H9 (cell line): Measurements from ENCODE around the gene RAD51C. TPM values are rescaled to one million over a fixed set of nuclear protein-coding genes. Genes with fewer than 3 reads are reported as not detected.
A peak's percentile ranks its signal among the peaks of the same experiment; 100 is the strongest.

Experiments used
- DNase-seq: peaks from one replicate; pipeline ENCODE4 v3.0.0-alpha.2; 2017
- H2AFZ ChIP-seq: one replicate; pipeline ENCODE4 v1.6.1; 2013; ENCODE audit warnings: mild to moderate bottlenecking, low read length, control low read depth, moderate library complexity
- H2AK5ac ChIP-seq: 2 replicates; pipeline ENCODE4 v1.6.1; 2013; ENCODE audit warnings: low read length, control low read depth, mixed read lengths; ENCODE audit not compliant: insufficient read length
- H2BK120ac ChIP-seq: one replicate; pipeline ENCODE4 v1.6.1; 2013; ENCODE audit warnings: low read depth, mild to moderate bottlenecking, low read length, control low read depth, inconsistent platforms; ENCODE audit not compliant: poor library complexity, severe bottlenecking
- H2BK12ac ChIP-seq: 2 replicates; pipeline ENCODE4 v1.6.1; 2013; ENCODE audit warnings: low read length, control low read depth, mixed read lengths, low read depth; ENCODE audit not compliant: insufficient read length
- H2BK15ac ChIP-seq: 2 replicates; pipeline ENCODE4 v1.6.1; 2013; ENCODE audit warnings: low read depth, low read length, control low read depth
- H2BK20ac ChIP-seq: one replicate; pipeline ENCODE4 v1.6.1; 2013; ENCODE audit warnings: low read depth, mild to moderate bottlenecking, low read length, control low read depth, inconsistent platforms; ENCODE audit not compliant: poor library complexity, severe bottlenecking
- H2BK5ac ChIP-seq: 2 replicates; pipeline ENCODE4 v1.6.1; 2013; ENCODE audit warnings: low read length, control low read depth, mixed read lengths; ENCODE audit not compliant: insufficient read length
- H3K14ac ChIP-seq: 2 replicates; pipeline ENCODE4 v1.6.1; 2013; ENCODE audit warnings: low read length, control low read depth; ENCODE audit not compliant: insufficient read depth
- H3K18ac ChIP-seq: 2 replicates; pipeline ENCODE4 v1.6.1; 2013; ENCODE audit warnings: low read depth, mild to moderate bottlenecking, mixed read lengths, low read length, control low read depth; ENCODE audit not compliant: insufficient read length
- H3K23ac ChIP-seq: 2 replicates; pipeline ENCODE4 v1.6.1; 2013; ENCODE audit warnings: low read length, control low read depth, mixed read lengths, low read depth; ENCODE audit not compliant: insufficient read length
- H3K23me2 ChIP-seq: 2 replicates; pipeline ENCODE4 v1.6.1; 2013; ENCODE audit warnings: low read depth, mild to moderate bottlenecking, mixed read lengths, low read length, control low read depth; ENCODE audit not compliant: insufficient read length, poor library complexity, severe bottlenecking
- H3K27ac ChIP-seq: 2 replicates; pipeline ENCODE4 v1.5.1; 2013; ENCODE audit warnings: low read length, control low read depth, mixed read lengths, low read depth; ENCODE audit not compliant: insufficient read length
- H3K27me3 ChIP-seq: 2 replicates; pipeline ENCODE4 v1.6.1; 2013; ENCODE audit warnings: low read length, control low read depth, inconsistent platforms; ENCODE audit not compliant: insufficient read depth
- H3K4ac ChIP-seq: 2 replicates; pipeline ENCODE4 v1.6.1; 2013; ENCODE audit warnings: low read depth, mild to moderate bottlenecking, control low read depth, inconsistent platforms, low read length, moderate library complexity
- H3K4me1 ChIP-seq: 2 replicates; pipeline ENCODE4 v1.6.1; 2013; ENCODE audit warnings: low read length, control low read depth, inconsistent platforms; ENCODE audit not compliant: insufficient read depth
- H3K4me2 ChIP-seq: 2 replicates; pipeline ENCODE4 v1.6.1; 2013; ENCODE audit warnings: low read length, control low read depth, mixed read lengths; ENCODE audit not compliant: insufficient read length, insufficient read depth
- H3K56ac ChIP-seq: 2 replicates; pipeline ENCODE4 v1.6.1; 2013; ENCODE audit warnings: low read depth, mild to moderate bottlenecking, mixed read lengths, low read length, control low read depth; ENCODE audit not compliant: insufficient read length
- H3K79me1 ChIP-seq: 2 replicates; pipeline ENCODE4 v1.6.1; 2013; ENCODE audit warnings: low read depth, mild to moderate bottlenecking, moderate library complexity, low read length, control low read depth, inconsistent platforms; ENCODE audit not compliant: insufficient read depth, poor library complexity, severe bottlenecking
- H3K79me2 ChIP-seq: 2 replicates; pipeline ENCODE4 v1.6.1; 2013; ENCODE audit warnings: low read length, control low read depth, inconsistent platforms; ENCODE audit not compliant: insufficient read depth
- H3K9ac ChIP-seq: 2 replicates; pipeline ENCODE4 v1.6.1; 2013; ENCODE audit warnings: low read length, control low read depth, mixed read lengths; ENCODE audit not compliant: insufficient read length; ENCODE audit errors: extremely low read depth
- H3K9me3 ChIP-seq: one replicate; pipeline ENCODE4 v1.6.1; 2013; ENCODE audit warnings: low read depth, low read length, inconsistent platforms; ENCODE audit not compliant: control insufficient read depth
- H3T11ph ChIP-seq: one replicate; pipeline ENCODE4 v1.6.1; 2013; ENCODE audit warnings: mild to moderate bottlenecking, low read length, control low read depth, inconsistent platforms
- H4K20me1 ChIP-seq: one replicate; pipeline ENCODE4 v1.6.1; 2013; ENCODE audit not compliant: control insufficient read depth, insufficient read length, insufficient read depth
- H4K5ac ChIP-seq: 2 replicates; pipeline ENCODE4 v1.6.1; 2013; ENCODE audit warnings: low read depth, mild to moderate bottlenecking, mixed read lengths, low read length, control low read depth; ENCODE audit not compliant: insufficient read length
- H4K8ac ChIP-seq: replicated peaks from 2 replicates; pipeline ENCODE4 v1.6.1; 2013; ENCODE audit warnings: low read length, control low read depth, mixed read lengths, low read depth; ENCODE audit not compliant: insufficient read length
- H4K91ac ChIP-seq: 2 replicates; pipeline ENCODE4 v1.6.1; 2013; ENCODE audit warnings: low read depth, mild to moderate bottlenecking, moderate library complexity, mixed read lengths, low read length, control low read depth; ENCODE audit not compliant: insufficient read length
- H3K27ac Mint-ChIP-seq, 3 experiments: 2 replicates in 2 of 3; 3 replicates in 1 of 3; pipeline ENCODE4 v1.8.0; 2020 to 2021; ENCODE audit warnings: mixed read lengths in 3 of 3, mild to moderate bottlenecking in 1 of 3, moderate library complexity in 1 of 3
- H3K27me3 Mint-ChIP-seq: 2 replicates; pipeline ENCODE4 v1.8.0; 2021; ENCODE audit warnings: low read depth, mild to moderate bottlenecking, moderate library complexity, mixed read lengths
- H3K36me3 Mint-ChIP-seq, 3 experiments: 2 replicates in 2 of 3; 3 replicates in 1 of 3; pipeline ENCODE4 v1.8.0; 2020 to 2021; ENCODE audit warnings: low read depth in 3 of 3, mixed read lengths in 3 of 3; ENCODE audit not compliant: insufficient read depth in 1 of 3
- H3K4me1 Mint-ChIP-seq, 2 experiments: 2 replicates each; pipeline ENCODE4 v1.8.0; 2020; ENCODE audit warnings: mixed read lengths in 2 of 2
- H3K4me3 Mint-ChIP-seq, 2 experiments: 2 replicates in 1 of 2; 3 replicates in 1 of 2; pipeline ENCODE4 v1.8.0; 2020 to 2021; ENCODE audit warnings: mild to moderate bottlenecking in 2 of 2, mixed read lengths in 2 of 2, moderate library complexity in 1 of 2
- H3K9me3 Mint-ChIP-seq, 2 experiments: 2 replicates in 1 of 2; 3 replicates in 1 of 2; pipeline ENCODE4 v1.8.0; 2020; ENCODE audit warnings: mild to moderate bottlenecking in 2 of 2, mixed read lengths in 2 of 2, moderate library complexity in 1 of 2
- WGBS: extraction: QIAGEN DNeasy Blood & Tissue Kit; methylation state at CpG from one replicate; pipeline ENCODE4 v1.1.7; 2013; ENCODE audit warnings: missing lambda C conversion rate, low lambda C conversion rate, mixed read lengths; ENCODE audit not compliant: insufficient read length; ENCODE audit errors: extremely low coverage; 5-methylcytosine and 5-hydroxymethylcytosine counted together
- total RNA-seq: library from RNA; stranded (reverse); gene quantifications from 2 replicates; pipeline ENCODE4 v1.2.1, GENCODE V29; 2021
- TF ChIP-seq, protein P1 (sequence below): fragments of 200-600 bp; sonication (generic); conservative IDR thresholded peaks from 3 replicates; pipeline ENCODE4 v1.8.0; 2021; ENCODE audit warnings: antibody characterized with exemption, mild to moderate bottlenecking

The RAD51C gene
- total RNA-seq, 1 experiment from 2014 or later = 11.3 TPM

DNA sequence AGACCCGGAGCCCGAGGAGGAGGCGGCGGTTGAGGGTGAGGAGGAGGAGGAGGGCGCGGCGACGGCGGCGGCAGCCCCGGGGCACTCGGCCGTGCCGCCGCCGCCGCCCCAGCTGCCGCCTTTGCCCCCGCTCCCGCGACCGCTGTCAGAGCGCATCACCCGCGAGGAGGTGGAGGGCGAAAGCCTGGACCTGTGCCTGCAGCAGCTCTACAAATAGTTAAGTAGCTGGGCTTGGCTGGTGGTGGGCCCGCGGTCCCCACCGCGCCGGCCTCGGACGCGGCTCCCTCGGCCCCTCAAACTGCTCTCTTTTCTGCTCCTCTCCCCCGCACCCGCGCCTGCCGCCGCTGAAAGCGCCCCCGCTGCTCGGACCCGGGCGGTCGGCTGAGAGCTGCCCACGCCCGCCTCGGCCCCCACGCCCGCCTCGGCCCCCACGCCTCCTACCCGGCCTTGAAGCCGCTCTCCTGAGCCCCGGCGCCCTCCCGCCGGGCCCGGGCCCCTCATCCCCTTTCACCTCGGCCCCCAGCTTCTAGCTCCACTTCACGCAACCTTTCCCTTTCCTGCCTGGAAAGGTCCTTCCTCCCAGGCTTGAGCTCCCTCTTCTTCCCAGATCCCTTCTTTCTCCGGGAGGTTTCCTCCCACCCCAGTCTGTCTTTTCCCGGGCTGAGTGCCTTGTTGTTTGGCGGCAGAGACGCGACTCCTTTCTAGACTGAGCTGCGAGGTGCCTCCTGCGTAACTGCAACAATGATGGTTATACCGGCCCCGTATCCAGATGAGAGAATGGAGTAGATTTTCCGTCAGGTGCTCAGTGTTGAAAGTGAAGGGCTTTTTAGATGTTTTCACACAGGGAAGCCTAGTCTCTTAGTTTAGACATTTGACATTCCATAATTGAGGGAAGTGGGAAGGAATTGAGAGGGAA, 64.1 kb downstream of the RAD51C start:
- H3K9me3 Mint-ChIP-seq = no peaks in the 10 kb centered on the region
- peak overlapping the region; percentile 97 for H3K4me2 ChIP-seq
- H3K56ac ChIP-seq = no peak overlapping the region
- peak; percentile 48 for DNase-seq
- H2BK5ac ChIP-seq = no peak overlapping the region
- H3K18ac ChIP-seq = peak overlapping the region; percentile 78
- H3K4me3 Mint-ChIP-seq = peak overlapping the region; percentile 94 to 96
- peak overlapping the region; percentile 88 for H2AFZ ChIP-seq
- peaks cover 47% of the 10 kb centered on the region for H3K27me3 Mint-ChIP-seq
- TF ChIP-seq, protein P1, sequence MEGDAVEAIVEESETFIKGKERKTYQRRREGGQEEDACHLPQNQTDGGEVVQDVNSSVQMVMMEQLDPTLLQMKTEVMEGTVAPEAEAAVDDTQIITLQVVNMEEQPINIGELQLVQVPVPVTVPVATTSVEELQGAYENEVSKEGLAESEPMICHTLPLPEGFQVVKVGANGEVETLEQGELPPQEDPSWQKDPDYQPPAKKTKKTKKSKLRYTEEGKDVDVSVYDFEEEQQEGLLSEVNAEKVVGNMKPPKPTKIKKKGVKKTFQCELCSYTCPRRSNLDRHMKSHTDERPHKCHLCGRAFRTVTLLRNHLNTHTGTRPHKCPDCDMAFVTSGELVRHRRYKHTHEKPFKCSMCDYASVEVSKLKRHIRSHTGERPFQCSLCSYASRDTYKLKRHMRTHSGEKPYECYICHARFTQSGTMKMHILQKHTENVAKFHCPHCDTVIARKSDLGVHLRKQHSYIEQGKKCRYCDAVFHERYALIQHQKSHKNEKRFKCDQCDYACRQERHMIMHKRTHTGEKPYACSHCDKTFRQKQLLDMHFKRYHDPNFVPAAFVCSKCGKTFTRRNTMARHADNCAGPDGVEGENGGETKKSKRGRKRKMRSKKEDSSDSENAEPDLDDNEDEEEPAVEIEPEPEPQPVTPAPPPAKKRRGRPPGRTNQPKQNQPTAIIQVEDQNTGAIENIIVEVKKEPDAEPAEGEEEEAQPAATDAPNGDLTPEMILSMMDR = no peak
- no peak overlapping the region for H3T11ph ChIP-seq
- H4K5ac ChIP-seq = no peak overlapping the region
- H3K4me1 ChIP-seq = no peaks in the 10 kb centered on the region; the same call in 1 of the 2 replicates
- H2BK120ac ChIP-seq = no peak overlapping the region
- H2BK15ac ChIP-seq = no peak overlapping the region
- H3K9ac ChIP-seq = peak overlapping the region; percentile 72
- peak overlapping the region in 1 of 3 experiments; percentile 84; a peak in 3 of 7 replicates for H3K27ac Mint-ChIP-seq
- H3K27ac ChIP-seq = no peak overlapping the region
- H3K27me3 ChIP-seq = no peaks in the 10 kb centered on the region
- H2AK5ac ChIP-seq = no peak overlapping the region
- no peak overlapping the region for H2BK20ac ChIP-seq
- no peak overlapping the region for H2BK12ac ChIP-seq
- H3K4me1 Mint-ChIP-seq = peaks cover 10 to 13% of the 10 kb centered on the region in 2 experiments
- H3K23me2 ChIP-seq = peaks cover 7% of the 10 kb centered on the region
- H3K14ac ChIP-seq = peak overlapping the region; percentile 83; the same call in 1 of the 2 replicates
- no peak overlapping the region for H3K4ac ChIP-seq
- H4K91ac ChIP-seq = no peak overlapping the region
- H4K8ac ChIP-seq = no peak overlapping the region
- no peak overlapping the region for H3K23ac ChIP-seq
- H3K79me1 ChIP-seq = no peaks in the 10 kb centered on the region
- no peaks in the 10 kb centered on the region; a peak in 1 of 7 replicates for H3K36me3 Mint-ChIP-seq
- WGBS = no CpG with 5 or more reads among the region's 72 CpGs
- no peaks in the 10 kb centered on the region for H3K9me3 ChIP-seq
- no peaks in the 10 kb centered on the region for H3K79me2 ChIP-seq
- no peaks in the 10 kb centered on the region for H4K20me1 ChIP-seq
